Colonic mucosa (tissue), 4 donors: ENCODE results near the gene ZCCHC2. TPM values are rescaled to one million over a fixed set of nuclear protein-coding genes. Genes with fewer than 3 reads are reported as not detected.

Experiments used
- DNase-seq: peaks from one replicate; pipeline ENCODE4 v3.0.0-alpha.2; 2020
- H3K27ac ChIP-seq: fragments of 200-600 bp; one replicate; pipeline ENCODE4 v1.8.0; 2021
- H3K27me3 ChIP-seq: fragments of 200-600 bp; one replicate; pipeline ENCODE4 v1.8.0; 2021
- H3K36me3 ChIP-seq: fragments of 200-600 bp; one replicate; pipeline ENCODE4 v1.8.0; 2021
- H3K4me1 ChIP-seq: fragments of 200-600 bp; one replicate; pipeline ENCODE4 v1.8.0; 2021; ENCODE audit warnings: mild to moderate bottlenecking
- H3K4me3 ChIP-seq: fragments of 200-600 bp; one replicate; pipeline ENCODE4 v1.8.0; 2021
- H3K9ac ChIP-seq, 2 donors: one replicate each; pipeline ENCODE4 v1.7.0; 2013; ENCODE audit warnings: control low read depth in 2 of 2, low read depth in 2 of 2, low read length in 2 of 2
- H3K9me3 ChIP-seq: fragments of 200-600 bp; one replicate; pipeline ENCODE4 v1.8.0; 2021
- intact Hi-C: fragments of 100-400 bp; cut with DNase I; formaldehyde crosslinking; loops from one replicate; pipeline ENCODE4 v1.14.1; 2022
- total RNA-seq, 2 donors: library from RNA; stranded (reverse); fragmentation: NEBNext Ultra II Directional in 1 of 2; extraction: Animal tissue kit (Norgen Biotek cat#: 25700) in 1 of 2; gene quantifications; one replicate each; pipeline ENCODE4 v1.2.1, GENCODE V29; 2021
- TF ChIP-seq, protein P1 (sequence below): fragments of 200-600 bp; IDR thresholded peaks from one replicate; pipeline ENCODE4 v1.8.0; 2022; ENCODE audit warnings: antibody characterized with exemption, mild to moderate bottlenecking
- donor health status: healthy.
- donor health status: DM: no; HTN: no; CAD: no.
- donor health status: DM: no; HTN: no; CAD: no.

ZCCHC2 gene
- total RNA-seq, 2 donors from 2014 or later = 24.7 to 25.7 TPM

DNA sequence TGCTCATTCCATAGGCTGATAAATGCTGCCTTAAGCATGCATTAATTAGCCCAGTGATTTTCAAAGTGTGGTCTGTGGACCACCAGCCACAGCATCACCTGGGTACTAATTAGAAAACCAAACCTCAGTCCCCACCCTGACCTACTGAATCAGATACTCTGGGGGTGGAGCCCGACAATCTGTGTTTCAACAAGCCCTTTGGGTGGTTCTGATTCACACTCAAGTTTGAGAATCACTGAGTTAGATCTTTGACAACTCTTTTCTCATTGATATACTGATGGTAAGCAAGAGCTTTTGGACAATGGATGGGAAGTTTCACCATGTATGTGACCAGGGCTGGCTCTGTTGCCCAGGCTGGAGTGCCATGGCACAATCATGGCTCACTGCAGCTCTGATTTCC lies 95.9 kb downstream of the ZCCHC2 start:
- H3K36me3 ChIP-seq = no peaks in the 10 kb centered on the region
- no peak overlapping the region for H3K27ac ChIP-seq
- intact Hi-C loops = no loop called here
- DNase-seq = no peak
- H3K27me3 ChIP-seq = no peaks in the 10 kb centered on the region
- H3K4me3 ChIP-seq = no peak overlapping the region
- H3K9me3 ChIP-seq = no peaks in the 10 kb centered on the region
- no peak overlapping the region for H3K9ac ChIP-seq
- no peaks in the 10 kb centered on the region for H3K4me1 ChIP-seq
- TF ChIP-seq, protein P1, sequence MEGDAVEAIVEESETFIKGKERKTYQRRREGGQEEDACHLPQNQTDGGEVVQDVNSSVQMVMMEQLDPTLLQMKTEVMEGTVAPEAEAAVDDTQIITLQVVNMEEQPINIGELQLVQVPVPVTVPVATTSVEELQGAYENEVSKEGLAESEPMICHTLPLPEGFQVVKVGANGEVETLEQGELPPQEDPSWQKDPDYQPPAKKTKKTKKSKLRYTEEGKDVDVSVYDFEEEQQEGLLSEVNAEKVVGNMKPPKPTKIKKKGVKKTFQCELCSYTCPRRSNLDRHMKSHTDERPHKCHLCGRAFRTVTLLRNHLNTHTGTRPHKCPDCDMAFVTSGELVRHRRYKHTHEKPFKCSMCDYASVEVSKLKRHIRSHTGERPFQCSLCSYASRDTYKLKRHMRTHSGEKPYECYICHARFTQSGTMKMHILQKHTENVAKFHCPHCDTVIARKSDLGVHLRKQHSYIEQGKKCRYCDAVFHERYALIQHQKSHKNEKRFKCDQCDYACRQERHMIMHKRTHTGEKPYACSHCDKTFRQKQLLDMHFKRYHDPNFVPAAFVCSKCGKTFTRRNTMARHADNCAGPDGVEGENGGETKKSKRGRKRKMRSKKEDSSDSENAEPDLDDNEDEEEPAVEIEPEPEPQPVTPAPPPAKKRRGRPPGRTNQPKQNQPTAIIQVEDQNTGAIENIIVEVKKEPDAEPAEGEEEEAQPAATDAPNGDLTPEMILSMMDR = no peak

DNA sequence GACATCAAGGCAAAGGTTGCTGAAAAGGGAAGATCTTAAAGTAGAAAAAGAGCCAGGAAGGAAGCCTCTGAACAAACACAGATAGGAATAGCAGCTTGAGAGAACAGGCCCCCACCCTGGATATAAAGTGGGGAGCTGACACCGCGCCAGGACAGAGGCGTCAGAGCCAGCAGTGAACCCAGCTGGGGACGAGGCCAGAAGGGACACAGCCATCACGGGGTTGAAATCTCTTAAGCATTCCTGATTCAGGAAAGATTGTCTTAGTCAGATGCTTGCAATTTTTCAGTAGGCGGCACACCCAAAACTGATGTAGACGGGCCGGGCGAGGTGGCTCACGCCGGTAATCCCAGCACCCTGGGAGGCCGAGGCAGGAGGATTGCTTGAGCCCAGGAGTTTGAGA lies 98.7 kb downstream of the ZCCHC2 start:
- H3K9me3 ChIP-seq = no peaks in the 10 kb centered on the region
- no peaks in the 10 kb centered on the region for H3K36me3 ChIP-seq
- no peak overlapping the region for H3K9ac ChIP-seq
- H3K27ac ChIP-seq = no peak overlapping the region
- TF ChIP-seq, protein P1 = no peak
- no peaks in the 10 kb centered on the region for H3K27me3 ChIP-seq
- H3K4me3 ChIP-seq = no peak overlapping the region
- intact Hi-C loops = no loop called here
- DNase-seq = no peak
- no peaks in the 10 kb centered on the region for H3K4me1 ChIP-seq

DNA sequence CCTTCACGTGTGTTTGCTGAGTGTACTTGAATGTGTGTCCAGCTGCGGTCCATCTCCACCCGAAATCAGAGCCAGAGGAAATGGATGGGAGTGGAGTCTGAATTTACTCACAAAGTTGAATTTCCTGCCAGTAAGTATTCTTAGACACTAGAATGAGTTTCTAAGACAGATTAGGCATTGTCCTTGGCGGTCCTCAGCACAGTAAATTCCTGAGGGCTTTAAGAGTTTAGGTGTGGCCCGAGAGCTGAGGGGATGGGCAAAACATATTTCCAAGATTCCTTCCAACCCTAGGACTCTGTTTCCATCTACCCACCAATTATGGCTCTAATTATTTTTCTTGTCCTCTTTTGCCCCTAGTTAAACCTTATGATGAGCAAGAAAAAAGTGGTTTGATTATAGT lies 102.2 kb downstream of the ZCCHC2 start:
- H3K27ac ChIP-seq = no peak overlapping the region
- H3K4me3 ChIP-seq = no peak overlapping the region
- H3K27me3 ChIP-seq = no peaks in the 10 kb centered on the region
- no peak overlapping the region for H3K9ac ChIP-seq
- H3K36me3 ChIP-seq = no peaks in the 10 kb centered on the region
- H3K4me1 ChIP-seq = no peaks in the 10 kb centered on the region
- H3K9me3 ChIP-seq = no peaks in the 10 kb centered on the region
- TF ChIP-seq, protein P1 = no peak
- intact Hi-C loops = no loop called here
- no peak for DNase-seq

Other genes starting within 250 kb of the ZCCHC2 start
- gene TNFRSF11A, start 197.7 kb upstream of the ZCCHC2 start, total RNA-seq = 10 to 100 TPM; 80.6 to 86.6 TPM
- 10 to 100 TPM; 22.1 to 24.2 TPM for gene PHLPP1, start 192.5 kb downstream of the ZCCHC2 start, total RNA-seq